Measurements from ENCODE around the gene ID3.
"Not testable (repeated sequence)": the region's sequence is repeated elsewhere in the genome, so short reads cannot be mapped to it uniquely, and the experiment has no call there.

The ID3 gene

GRCh38 chr1:23545851-23546250, 13.4 kb downstream of the ID3 start:
- TF ChIP-seq ZFX (IDR thresholded peaks at IDR 0.05; ENCODE audit: borderline replicate concordance) = no peak
- H3K27ac ChIP-seq = peak overlapping the region; percentile 100

- TF ChIP-seq ZFX (IDR thresholded peaks at IDR 0.05; ENCODE audit: borderline replicate concordance) (no peak), CTCF (IDR thresholded peaks at IDR 0.05) (peak; percentile 89)
- peak overlapping the region; percentile 100 for H3K27ac ChIP-seq
Measured at GRCh38 chr1:23544444-23545389, 14.6 kb downstream of the ID3 start.

GRCh38 chr1:23543707-23544443, 15.4 kb downstream of the ID3 start:
- peak overlapping the region; percentile 100; the same call in 1 of the 2 replicates for H3K27ac ChIP-seq
- TF ChIP-seq ZFX (IDR thresholded peaks at IDR 0.05; ENCODE audit: borderline replicate concordance) (no peak), CTCF (IDR thresholded peaks at IDR 0.05) (no peak)

- H3K27ac ChIP-seq = not testable (repeated sequence)
Measured at GRCh38 chr1:23542940-23543339, 16.4 kb downstream of the ID3 start.

- peak overlapping the region; percentile 44 for H3K27ac ChIP-seq
- TF ChIP-seq ZFX (IDR thresholded peaks at IDR 0.05; ENCODE audit: borderline replicate concordance) (no peak), CTCF (IDR thresholded peaks at IDR 0.05) (peak; percentile 97)
Measured at GRCh38 chr1:23539698-23540266, 19.5 kb downstream of the ID3 start.

- peak overlapping the region; percentile 30; the same call in 1 of the 2 replicates for H3K27ac ChIP-seq
- TF ChIP-seq ZFX (IDR thresholded peaks at IDR 0.05; ENCODE audit: borderline replicate concordance) (no peak), CTCF (IDR thresholded peaks at IDR 0.05) (no peak)
Measured at GRCh38 chr1:23537296-23537973, 21.9 kb downstream of the ID3 start.

- no peak overlapping the region for H3K27ac ChIP-seq
- TF ChIP-seq ZFX (IDR thresholded peaks at IDR 0.05; ENCODE audit: borderline replicate concordance) (no peak), CTCF (IDR thresholded peaks at IDR 0.05) (no peak)
Measured at GRCh38 chr1:23533246-23534023, 25.9 kb downstream of the ID3 start.
